T1000 (cell line): Measurements from ENCODE around the gene CFAP126.
"Not testable (repeated sequence)": the region's sequence is repeated elsewhere in the genome, so short reads cannot be mapped to it uniquely, and the experiment has no call there.

Source experiments
- DNase-seq: peaks from one replicate; lab custom pipeline; 2025; ENCODE audit warnings: mixed read lengths; lab: John Stamatoyannopoulos, UW

CFAP126 gene

GRCh38 chr1:161367684-161368400 is at the start of gene CFAP126:
TSS of gene CFAP126 (minus strand) at chr1:161367876. CDS start at chr1:161367868, 8 bp downstream.
- no peak for DNase-seq

- not testable (repeated sequence) for DNase-seq
These were observed 45.4 kb upstream of the CFAP126 start for GRCh38 chr1:161413050-161413449.

GRCh38 chr1:161410636-161410970 is 42.9 kb upstream of the CFAP126 start:
- DNase-seq = not testable (repeated sequence)

- DNase-seq = not testable (repeated sequence)
These were observed 42.4 kb upstream of the CFAP126 start for GRCh38 chr1:161409848-161410635.

GRCh38 chr1:161408429-161409052 is 40.9 kb upstream of the CFAP126 start:
- DNase-seq = no peak

GRCh38 chr1:161407451-161407985 is 39.8 kb upstream of the CFAP126 start:
- no peak for DNase-seq

GRCh38 chr1:161406551-161406950 is 38.9 kb upstream of the CFAP126 start:
- DNase-seq = not testable (repeated sequence)

- DNase-seq = no peak
These were observed 36.4 kb upstream of the CFAP126 start for GRCh38 chr1:161404051-161404597.

- DNase-seq = no peak
These were observed 34.8 kb upstream of the CFAP126 start for GRCh38 chr1:161402446-161402845.

GRCh38 chr1:161399257-161399998 is 31.8 kb upstream of the CFAP126 start:
- DNase-seq = peak; percentile 82

GRCh38 chr1:161398900-161399256 is 31.2 kb upstream of the CFAP126 start:
- no peak for DNase-seq

- DNase-seq = not testable (repeated sequence)
These were observed 29.4 kb upstream of the CFAP126 start for GRCh38 chr1:161397038-161397437.

- no peak for DNase-seq
These were observed 25.5 kb upstream of the CFAP126 start for GRCh38 chr1:161393151-161393550.

GRCh38 chr1:161391611-161392010 is 23.9 kb upstream of the CFAP126 start:
- no peak for DNase-seq

GRCh38 chr1:161391136-161391535 is 23.5 kb upstream of the CFAP126 start:
- not testable (repeated sequence) for DNase-seq

GRCh38 chr1:161390559-161390858 is 22.8 kb upstream of the CFAP126 start:
- no peak for DNase-seq

- peak; percentile 94 for DNase-seq
These were observed 22.2 kb upstream of the CFAP126 start for GRCh38 chr1:161389691-161390558.

- not testable (repeated sequence) for DNase-seq
These were observed 21.5 kb upstream of the CFAP126 start for GRCh38 chr1:161389158-161389557.

- DNase-seq = no peak
These were observed 21.0 kb upstream of the CFAP126 start for GRCh38 chr1:161388639-161389038.

GRCh38 chr1:161382214-161383019 is 14.7 kb upstream of the CFAP126 start:
- no peak for DNase-seq
